ENCODE measurements around the gene TMEM179. TPM values are rescaled to one million over a fixed set of nuclear protein-coding genes. Genes with fewer than 3 reads are reported as not detected.

Gene TMEM179
- total RNA-seq, 1 experiment from 2014 or later: not detected

- no peak overlapping the region for H3K4me3 ChIP-seq (ENCODE audit: low read length)
- intact Hi-C loops (cut with micrococcal nuclease): loop anchor here (10.0 kb wide), 1 partner anchor 58 kb away; the partner anchor contains the start of gene C14orf180
- ATAC-seq: no peak
- TF ChIP-seq CTCF (conservative IDR thresholded peaks at IDR 0.05; ENCODE audit: low read depth, low read length) (no peak), EZH2phosphoT487 (IDR thresholded peaks at IDR 0.05; ENCODE audit: borderline replicate concordance, low read length) (no peak), EZH2 (IDR thresholded peaks at IDR 0.05; ENCODE audit: low read length, unreplicated experiment) (no peak)
- DNase-seq: no peak
- H3K27me3 ChIP-seq (ENCODE audit: low read length): peaks cover 92% of the 10 kb centered on the region
- H3K9me2 ChIP-seq (replicated peaks; ENCODE audit: low read length): no peaks in the 10 kb centered on the region
- BruUV-seq (replicated peaks): no TSS peak
- no peaks in the 10 kb centered on the region for H3K36me3 ChIP-seq (ENCODE audit: low read depth, low read length)
- CTCF ChIA-PET: no interaction called here
- no peaks in the 10 kb centered on the region for H3K9me3 ChIP-seq (ENCODE audit: low read length)
- H3K27ac ChIP-seq (ENCODE audit: low read length): no peak overlapping the region
- no peaks in the 10 kb centered on the region for H3K79me2 ChIP-seq (ENCODE audit: low read length)
- H3K4me1 ChIP-seq (ENCODE audit: insufficient read depth, low read length): 0 out of 2 replicates have a peak, but pooled peaks cover 7% of the 10 kb centered on the region
- H3K4me2 ChIP-seq (ENCODE audit: low read length): no peak overlapping the region
- no peak overlapping the region for H3K9ac ChIP-seq (ENCODE audit: low read length)
- no peaks in the 10 kb centered on the region for H3F3A ChIP-seq (ENCODE audit: low read length, unreplicated experiment)
- POLR2A ChIA-PET (ENCODE audit: unreplicated experiment): no interaction called here
- no peak overlapping the region for H2AFZ ChIP-seq (ENCODE audit: low read length)
- no peaks in the 10 kb centered on the region for H4K20me1 ChIP-seq (ENCODE audit: low read length)
These were observed 28.2 kb upstream of the TMEM179 start for GRCh38 chr14:104632781-104633180.

GRCh38 chr14:104624939-104625338 is 20.4 kb upstream of the TMEM179 start:
- Histone ChIP-seq H3K79me2 (ENCODE audit: low read length) (no peaks in the 10 kb centered on the region), H3K9me3 (ENCODE audit: low read length) (no peaks in the 10 kb centered on the region), H3K9ac (ENCODE audit: low read length) (no peak overlapping the region), H2AFZ (ENCODE audit: low read length) (no peak overlapping the region), H3K4me3 (ENCODE audit: low read length) (no peak overlapping the region), H3F3A (ENCODE audit: low read length, unreplicated experiment) (no peaks in the 10 kb centered on the region), H3K9me2 (replicated peaks; ENCODE audit: low read length) (no peaks in the 10 kb centered on the region), H4K20me1 (ENCODE audit: low read length) (no peaks in the 10 kb centered on the region), H3K4me1 (ENCODE audit: insufficient read depth, low read length) (no peaks in the 10 kb centered on the region), H3K27me3 (ENCODE audit: low read length) (peaks cover 88% of the 10 kb centered on the region), H3K4me2 (ENCODE audit: low read length) (no peak overlapping the region), H3K36me3 (ENCODE audit: low read depth, low read length) (no peaks in the 10 kb centered on the region), H3K27ac (ENCODE audit: low read length) (no peak overlapping the region)
- DNase-seq: no peak
- no peak for TF ChIP-seq EZH2phosphoT487 (IDR thresholded peaks at IDR 0.05; ENCODE audit: borderline replicate concordance, low read length)
- no peak for TF ChIP-seq EZH2 (IDR thresholded peaks at IDR 0.05; ENCODE audit: low read length, unreplicated experiment)
- TF ChIP-seq CTCF (conservative IDR thresholded peaks at IDR 0.05; ENCODE audit: low read depth, low read length): no peak
- intact Hi-C loops (cut with micrococcal nuclease): no loop called here
- POLR2A ChIA-PET (ENCODE audit: unreplicated experiment): no interaction called here
- CTCF ChIA-PET: no interaction called here
- no peak for ATAC-seq
- no TSS peak for BruUV-seq (replicated peaks)

- ATAC-seq: no peak
- H3K9me3 ChIP-seq (ENCODE audit: low read length): no peaks in the 10 kb centered on the region
- H4K20me1 ChIP-seq (ENCODE audit: low read length): no peaks in the 10 kb centered on the region
- intact Hi-C loops (cut with micrococcal nuclease): no loop called here
- ChIA-PET POLR2A (ENCODE audit: unreplicated experiment) (no interaction called here), CTCF (no interaction called here)
- H3K4me2 ChIP-seq (ENCODE audit: low read length): no peak overlapping the region
- H3K27me3 ChIP-seq (ENCODE audit: low read length): peaks cover 68% of the 10 kb centered on the region
- H3K9ac ChIP-seq (ENCODE audit: low read length): no peak overlapping the region
- no peaks in the 10 kb centered on the region for H3K9me2 ChIP-seq (replicated peaks; ENCODE audit: low read length)
- H3F3A ChIP-seq (ENCODE audit: low read length, unreplicated experiment): no peaks in the 10 kb centered on the region
- DNase-seq: no peak
- no peak overlapping the region for H2AFZ ChIP-seq (ENCODE audit: low read length)
- H3K4me3 ChIP-seq (ENCODE audit: low read length): no peak overlapping the region
- H3K36me3 ChIP-seq (ENCODE audit: low read depth, low read length): no peaks in the 10 kb centered on the region
- H3K4me1 ChIP-seq (ENCODE audit: insufficient read depth, low read length): no peaks in the 10 kb centered on the region
- H3K27ac ChIP-seq (ENCODE audit: low read length): no peak overlapping the region
- H3K79me2 ChIP-seq (ENCODE audit: low read length): no peaks in the 10 kb centered on the region
- TF ChIP-seq CTCF (conservative IDR thresholded peaks at IDR 0.05; ENCODE audit: low read depth, low read length) (no peak), EZH2 (IDR thresholded peaks at IDR 0.05; ENCODE audit: low read length, unreplicated experiment) (no peak), EZH2phosphoT487 (IDR thresholded peaks at IDR 0.05; ENCODE audit: borderline replicate concordance, low read length) (no peak)
- no TSS peak for BruUV-seq (replicated peaks)
These were observed 9.7 kb upstream of the TMEM179 start for GRCh38 chr14:104614126-104614812.
